Liver (tissue), 3 donors: ENCODE measurements around the gene KCNJ12.

ENCODE experiments used
- EGR1 ChIP-seq, 2 donors: IDR thresholded peaks; 2 replicates each; pipeline ENCODE4 v1.6.1; 2016 to 2018; ENCODE audit warnings: antibody characterized with exemption in 2 of 2, low read depth in 2 of 2
- GABPA ChIP-seq, 2 donors: IDR thresholded peaks in 1 of 2; conservative IDR thresholded peaks in 1 of 2; 2 replicates each; pipeline ENCODE4 v1.6.1; 2016; ENCODE audit warnings: antibody characterized with exemption in 2 of 2, mild to moderate bottlenecking in 1 of 2, moderate library complexity in 1 of 2
- RAD21 ChIP-seq, 2 donors: IDR thresholded peaks; 2 replicates each; pipeline ENCODE4 v1.6.1; 2016; ENCODE audit warnings: antibody characterized with exemption in 2 of 2, mild to moderate bottlenecking in 2 of 2
- RXRA ChIP-seq, 2 donors: IDR thresholded peaks; 2 replicates each; pipeline ENCODE4 v1.6.1; 2017 to 2018; ENCODE audit warnings: antibody characterized with exemption in 2 of 2, mild to moderate bottlenecking in 1 of 2
- SP1 ChIP-seq: IDR thresholded peaks from 2 replicates; pipeline ENCODE4 v1.6.1; 2018; ENCODE audit warnings: antibody characterized with exemption, mild to moderate bottlenecking
- TAF1 ChIP-seq: conservative IDR thresholded peaks from 2 replicates; pipeline ENCODE4 v1.6.1; 2016; ENCODE audit warnings: antibody characterized with exemption, mild to moderate bottlenecking
- TF ChIP-seq, protein P1 (sequence below): IDR thresholded peaks from 2 replicates; pipeline ENCODE4 v1.6.1; 2016; ENCODE audit warnings: antibody characterized with exemption
- TF ChIP-seq, protein P2 (sequence below): fragments of 150-350 bp; IDR thresholded peaks from 2 replicates; pipeline ENCODE4 v1.5.1; 2017; ENCODE audit warnings: improper control_type of control experiment, low read depth, low read length; ENCODE audit not compliant: missing input control
- TF ChIP-seq, protein P3 (sequence below): IDR thresholded peaks from 2 replicates; pipeline ENCODE4 v1.6.1; 2016; ENCODE audit warnings: antibody characterized with exemption
- donor health status: healthy.
- donor health status: healthy.

DNA sequence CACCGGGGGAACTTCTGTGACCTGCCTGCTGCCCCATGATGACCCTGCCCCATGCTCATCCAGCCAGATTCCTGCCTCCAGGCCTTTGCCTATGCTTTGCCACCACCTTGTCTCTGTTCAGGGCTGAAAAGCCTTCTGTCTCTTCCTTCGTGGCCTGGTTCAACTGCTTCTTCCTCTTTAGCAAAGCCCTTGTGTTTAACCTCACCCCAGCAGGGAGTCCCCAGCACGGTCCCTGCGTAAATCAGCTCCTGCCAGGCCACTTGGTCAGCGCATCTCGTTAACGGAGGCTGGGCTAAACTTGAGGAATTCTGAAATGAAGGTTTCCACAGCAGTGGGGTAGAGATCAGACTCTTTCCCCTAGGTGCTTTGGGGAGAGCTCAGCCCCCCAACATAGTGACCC is 16.1 kb upstream of the KCNJ12 start:
- TF ChIP-seq, protein P1, sequence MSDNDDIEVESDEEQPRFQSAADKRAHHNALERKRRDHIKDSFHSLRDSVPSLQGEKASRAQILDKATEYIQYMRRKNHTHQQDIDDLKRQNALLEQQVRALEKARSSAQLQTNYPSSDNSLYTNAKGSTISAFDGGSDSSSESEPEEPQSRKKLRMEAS: no peak
- TF ChIP-seq, protein P2, sequence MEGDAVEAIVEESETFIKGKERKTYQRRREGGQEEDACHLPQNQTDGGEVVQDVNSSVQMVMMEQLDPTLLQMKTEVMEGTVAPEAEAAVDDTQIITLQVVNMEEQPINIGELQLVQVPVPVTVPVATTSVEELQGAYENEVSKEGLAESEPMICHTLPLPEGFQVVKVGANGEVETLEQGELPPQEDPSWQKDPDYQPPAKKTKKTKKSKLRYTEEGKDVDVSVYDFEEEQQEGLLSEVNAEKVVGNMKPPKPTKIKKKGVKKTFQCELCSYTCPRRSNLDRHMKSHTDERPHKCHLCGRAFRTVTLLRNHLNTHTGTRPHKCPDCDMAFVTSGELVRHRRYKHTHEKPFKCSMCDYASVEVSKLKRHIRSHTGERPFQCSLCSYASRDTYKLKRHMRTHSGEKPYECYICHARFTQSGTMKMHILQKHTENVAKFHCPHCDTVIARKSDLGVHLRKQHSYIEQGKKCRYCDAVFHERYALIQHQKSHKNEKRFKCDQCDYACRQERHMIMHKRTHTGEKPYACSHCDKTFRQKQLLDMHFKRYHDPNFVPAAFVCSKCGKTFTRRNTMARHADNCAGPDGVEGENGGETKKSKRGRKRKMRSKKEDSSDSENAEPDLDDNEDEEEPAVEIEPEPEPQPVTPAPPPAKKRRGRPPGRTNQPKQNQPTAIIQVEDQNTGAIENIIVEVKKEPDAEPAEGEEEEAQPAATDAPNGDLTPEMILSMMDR: no peak
- TF ChIP-seq RAD21 (IDR thresholded peaks at IDR 0.05) (no peak), SP1 (no peak), EGR1 (IDR thresholded peaks at IDR 0.05; ENCODE audit: low read depth in 2 of 2) (no peak), GABPA (IDR thresholded peaks at IDR 0.05 in 1 of 2, conservative IDR thresholded peaks at IDR 0.05 in 1 of 2) (no peak), TAF1 (no peak), RXRA (IDR thresholded peaks at IDR 0.05) (no peak)
- TF ChIP-seq, protein P3, sequence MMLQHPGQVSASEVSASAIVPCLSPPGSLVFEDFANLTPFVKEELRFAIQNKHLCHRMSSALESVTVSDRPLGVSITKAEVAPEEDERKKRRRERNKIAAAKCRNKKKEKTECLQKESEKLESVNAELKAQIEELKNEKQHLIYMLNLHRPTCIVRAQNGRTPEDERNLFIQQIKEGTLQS: no peak
